Activated naive CD4-positive, alpha-beta T cell treated with anti-CD3 and anti-CD28 coated beads, Interleukin-2, amount 10 ng/mL, durations not matched to agents 7 days and 5 days (primary cell): ENCODE results near the gene ZNF563.
"Not testable (repeated sequence)": the region's sequence is repeated elsewhere in the genome, so short reads cannot be mapped to it uniquely, and the experiment has no call there.

Experiments
- CTCF ChIA-PET: fragments of 350-600 bp; sonication (Branson Sonifier 250); formaldehyde crosslinking; loops from one replicate; lab custom pipeline; 2021; ENCODE audit warnings: antibody characterized with exemption; lab: Charles Lee
- DNase-seq: peaks from one replicate; pipeline ENCODE4 v3.0.0-alpha.2; 2020
- H3K27ac Mint-ChIP-seq: one replicate; pipeline ENCODE4 v1.8.0; 2021; ENCODE audit warnings: mild to moderate bottlenecking, moderate library complexity, mixed read lengths
- H3K27me3 Mint-ChIP-seq: one replicate; pipeline ENCODE4 v1.8.0; 2021; ENCODE audit warnings: mild to moderate bottlenecking, mixed read lengths
- H3K36me3 Mint-ChIP-seq: one replicate; pipeline ENCODE4 v1.8.0; 2021; ENCODE audit warnings: mixed read lengths
- H3K4me1 Mint-ChIP-seq: one replicate; pipeline ENCODE4 v1.8.0; 2021; ENCODE audit warnings: mixed read lengths
- H3K4me3 Mint-ChIP-seq: one replicate; pipeline ENCODE4 v1.8.0; 2021; ENCODE audit warnings: mild to moderate bottlenecking, moderate library complexity, mixed read lengths
- H3K9me3 Mint-ChIP-seq: one replicate; pipeline ENCODE4 v1.8.0; 2021; ENCODE audit warnings: mixed read lengths

ZNF563 gene

GRCh38 chr19:12331211-12331941 lies 2.1 kb downstream of the ZNF563 start:
- Mint-ChIP-seq H3K9me3 (peaks cover 15% of the 10 kb centered on the region), H3K27ac (peak overlapping the region; percentile 79), H3K4me1 (peaks cover 38% of the 10 kb centered on the region), H3K4me3 (peak overlapping the region; percentile 99), H3K36me3 (peaks cover 28% of the 10 kb centered on the region), H3K27me3 (no peaks in the 10 kb centered on the region)
- DNase-seq = peak; percentile 26
- CTCF ChIA-PET = no interaction called here

GRCh38 chr19:12330340-12330739 lies 3.1 kb downstream of the ZNF563 start:
- Mint-ChIP-seq H3K9me3 (peaks cover 21% of the 10 kb centered on the region), H3K4me1 (peaks cover 42% of the 10 kb centered on the region), H3K27ac (no peak overlapping the region), H3K4me3 (no peak overlapping the region), H3K27me3 (no peaks in the 10 kb centered on the region), H3K36me3 (peaks cover 34% of the 10 kb centered on the region)
- CTCF ChIA-PET = no interaction called here
- DNase-seq = no peak

GRCh38 chr19:12325690-12326089 lies 7.7 kb downstream of the ZNF563 start:
- Mint-ChIP-seq H3K9me3 (peaks cover 45% of the 10 kb centered on the region), H3K36me3 (peaks cover 61% of the 10 kb centered on the region), H3K27ac (no peak overlapping the region), H3K27me3 (no peaks in the 10 kb centered on the region), H3K4me3 (no peak overlapping the region), H3K4me1 (peaks cover 11% of the 10 kb centered on the region)
- DNase-seq = no peak
- CTCF ChIA-PET = no interaction called here

- Mint-ChIP-seq H3K27me3 (no peaks in the 10 kb centered on the region), H3K27ac (no peak overlapping the region), H3K36me3 (peaks cover 61% of the 10 kb centered on the region), H3K4me3 (no peak overlapping the region), H3K9me3 (peaks cover 49% of the 10 kb centered on the region), H3K4me1 (peaks cover 3% of the 10 kb centered on the region)
- CTCF ChIA-PET = no interaction called here
- no peak for DNase-seq
Observed at GRCh38 chr19:12318782-12319413, 14.5 kb downstream of the ZNF563 start.

- Mint-ChIP-seq H3K4me3 (no peak overlapping the region), H3K36me3 (peaks cover 36% of the 10 kb centered on the region), H3K4me1 (peaks cover 3% of the 10 kb centered on the region), H3K9me3 (peaks cover 35% of the 10 kb centered on the region), H3K27me3 (no peaks in the 10 kb centered on the region), H3K27ac (peak overlapping the region; percentile 5)
- DNase-seq = no peak
- CTCF ChIA-PET = no interaction called here
Observed at GRCh38 chr19:12314553-12314952, 18.9 kb downstream of the ZNF563 start.

GRCh38 chr19:12308891-12309290 lies 24.5 kb downstream of the ZNF563 start:
- Mint-ChIP-seq H3K36me3 (peaks cover 10% of the 10 kb centered on the region), H3K9me3 (peaks cover 28% of the 10 kb centered on the region)
- DNase-seq, H3K27ac Mint-ChIP-seq, H3K27me3 Mint-ChIP-seq, H3K4me1 Mint-ChIP-seq, CTCF ChIA-PET, H3K4me3 Mint-ChIP-seq: not testable (repeated sequence)

- CTCF ChIA-PET = no interaction called here
- peak overlapping the region; percentile 97 for H3K27ac Mint-ChIP-seq
- peaks cover 29% of the 10 kb centered on the region for H3K9me3 Mint-ChIP-seq
- no peaks in the 10 kb centered on the region for H3K27me3 Mint-ChIP-seq
- H3K4me3 Mint-ChIP-seq = peak overlapping the region; percentile 100
- no peak for DNase-seq
- peaks cover 35% of the 10 kb centered on the region for H3K4me1 Mint-ChIP-seq
- peaks cover 44% of the 10 kb centered on the region for H3K36me3 Mint-ChIP-seq
Observed at GRCh38 chr19:12295191-12295590, 38.2 kb downstream of the ZNF563 start.

- Mint-ChIP-seq H3K4me1 (peaks cover 40% of the 10 kb centered on the region), H3K27me3 (no peaks in the 10 kb centered on the region), H3K27ac (peak within 1 kb of the TSS; percentile 99), H3K36me3 (peaks cover 48% of the 10 kb centered on the region), H3K4me3 (peak within 1 kb of the TSS; percentile 100), H3K9me3 (peaks cover 29% of the 10 kb centered on the region)
- CTCF ChIA-PET = interaction anchor here (0.5 kb wide), 1 partner anchor 146 kb away, joined by 3 read pairs; the partner anchor contains the start of gene ZNF443
- DNase-seq = peak; percentile 99
Observed at GRCh38 chr19:12294249-12295158, 38.9 kb downstream of the ZNF563 start, which contains the start of gene ZNF44. ZNF44 (minus strand) TSS chr19:12294883; CDS start chr19:12294694, 189 bp downstream.

GRCh38 chr19:12293777-12294248 lies 39.6 kb downstream of the ZNF563 start:
- DNase-seq = peak; percentile 79
- CTCF ChIA-PET = interaction anchor here (0.5 kb wide), 1 partner anchor 147 kb away, joined by 3 read pairs; the partner anchor contains the start of gene ZNF443
- H3K27ac Mint-ChIP-seq = peak overlapping the region; percentile 99
- no peaks in the 10 kb centered on the region for H3K27me3 Mint-ChIP-seq
- H3K4me3 Mint-ChIP-seq = peak overlapping the region; percentile 100
- peaks cover 55% of the 10 kb centered on the region for H3K36me3 Mint-ChIP-seq
- H3K9me3 Mint-ChIP-seq = peaks cover 31% of the 10 kb centered on the region
- peaks cover 47% of the 10 kb centered on the region for H3K4me1 Mint-ChIP-seq

GRCh38 chr19:12289790-12290065 lies 43.7 kb downstream of the ZNF563 start:
- Mint-ChIP-seq H3K36me3 (peaks cover 67% of the 10 kb centered on the region), H3K4me1 (peaks cover 54% of the 10 kb centered on the region), H3K9me3 (peaks cover 22% of the 10 kb centered on the region), H3K27ac (peak overlapping the region; percentile 100), H3K4me3 (peak overlapping the region; percentile 52), H3K27me3 (no peaks in the 10 kb centered on the region)
- CTCF ChIA-PET = no interaction called here
- no peak for DNase-seq

- CTCF ChIA-PET = no interaction called here
- Mint-ChIP-seq H3K9me3 (peaks cover 24% of the 10 kb centered on the region), H3K36me3 (peaks cover 67% of the 10 kb centered on the region), H3K4me3 (no peak overlapping the region), H3K27me3 (no peaks in the 10 kb centered on the region), H3K27ac (peak overlapping the region; percentile 100), H3K4me1 (peaks cover 42% of the 10 kb centered on the region)
- DNase-seq = no peak
Observed at GRCh38 chr19:12287958-12288500, 45.4 kb downstream of the ZNF563 start.

GRCh38 chr19:12284631-12285030 lies 48.8 kb downstream of the ZNF563 start:
- H3K36me3 Mint-ChIP-seq = peaks cover 73% of the 10 kb centered on the region
- peaks cover 25% of the 10 kb centered on the region for H3K4me1 Mint-ChIP-seq
- no peaks in the 10 kb centered on the region for H3K27me3 Mint-ChIP-seq
- H3K9me3 Mint-ChIP-seq = peaks cover 41% of the 10 kb centered on the region
- no peak overlapping the region for H3K4me3 Mint-ChIP-seq
- DNase-seq = no peak
- CTCF ChIA-PET = no interaction called here
- H3K27ac Mint-ChIP-seq = no peak overlapping the region

GRCh38 chr19:12284226-12284625 lies 49.2 kb downstream of the ZNF563 start:
- Mint-ChIP-seq H3K27me3 (no peaks in the 10 kb centered on the region), H3K9me3 (peaks cover 45% of the 10 kb centered on the region), H3K4me1 (peaks cover 21% of the 10 kb centered on the region), H3K4me3 (no peak overlapping the region), H3K36me3 (peaks cover 73% of the 10 kb centered on the region), H3K27ac (no peak overlapping the region)
- DNase-seq = no peak
- CTCF ChIA-PET = no interaction called here

- H3K27me3 Mint-ChIP-seq = no peaks in the 10 kb centered on the region
- peaks cover 85% of the 10 kb centered on the region for H3K36me3 Mint-ChIP-seq
- CTCF ChIA-PET = no interaction called here
- H3K4me1 Mint-ChIP-seq = peaks cover 3% of the 10 kb centered on the region
- DNase-seq = no peak
- H3K27ac Mint-ChIP-seq = no peak overlapping the region
- H3K9me3 Mint-ChIP-seq = peaks cover 66% of the 10 kb centered on the region
- no peak overlapping the region for H3K4me3 Mint-ChIP-seq
Observed at GRCh38 chr19:12278713-12279112, 54.7 kb downstream of the ZNF563 start.
